Prostate gland (tissue), 2 donors: ENCODE measurements around the gene URGCP.

ENCODE experiments used
- POLR2A ChIP-seq: fragments of 450-650 bp; IDR thresholded peaks from one replicate; pipeline ENCODE4 v1.6.1; 2016; ENCODE audit warnings: antibody characterized with exemption, mild to moderate bottlenecking
- POLR2AphosphoS5 ChIP-seq: sonication (generic); formaldehyde crosslinking; IDR thresholded peaks from one replicate; pipeline ENCODE4 v1.6.1; 2017; ENCODE audit warnings: antibody characterized with exemption
- TF ChIP-seq, protein P1 (sequence below), 4 experiments: fragments of 200-600 bp in 2 of 4; fragments of 450-650 bp in 2 of 4; sonication (generic) in 2 of 4; IDR thresholded peaks; 1 replicate in 3 of 4; 2 replicates in 1 of 4; pipeline ENCODE4 v1.5.1; 2016 to 2019; ENCODE audit warnings: antibody characterized with exemption in 4 of 4, mild to moderate bottlenecking in 2 of 4, moderate library complexity in 2 of 4

GRCh38 chr7:43868181-43868580, 38.2 kb downstream of the URGCP start:
- TF ChIP-seq POLR2AphosphoS5 (no peak), POLR2A (no peak)
- TF ChIP-seq, protein P1, sequence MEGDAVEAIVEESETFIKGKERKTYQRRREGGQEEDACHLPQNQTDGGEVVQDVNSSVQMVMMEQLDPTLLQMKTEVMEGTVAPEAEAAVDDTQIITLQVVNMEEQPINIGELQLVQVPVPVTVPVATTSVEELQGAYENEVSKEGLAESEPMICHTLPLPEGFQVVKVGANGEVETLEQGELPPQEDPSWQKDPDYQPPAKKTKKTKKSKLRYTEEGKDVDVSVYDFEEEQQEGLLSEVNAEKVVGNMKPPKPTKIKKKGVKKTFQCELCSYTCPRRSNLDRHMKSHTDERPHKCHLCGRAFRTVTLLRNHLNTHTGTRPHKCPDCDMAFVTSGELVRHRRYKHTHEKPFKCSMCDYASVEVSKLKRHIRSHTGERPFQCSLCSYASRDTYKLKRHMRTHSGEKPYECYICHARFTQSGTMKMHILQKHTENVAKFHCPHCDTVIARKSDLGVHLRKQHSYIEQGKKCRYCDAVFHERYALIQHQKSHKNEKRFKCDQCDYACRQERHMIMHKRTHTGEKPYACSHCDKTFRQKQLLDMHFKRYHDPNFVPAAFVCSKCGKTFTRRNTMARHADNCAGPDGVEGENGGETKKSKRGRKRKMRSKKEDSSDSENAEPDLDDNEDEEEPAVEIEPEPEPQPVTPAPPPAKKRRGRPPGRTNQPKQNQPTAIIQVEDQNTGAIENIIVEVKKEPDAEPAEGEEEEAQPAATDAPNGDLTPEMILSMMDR (IDR thresholded peaks at IDR 0.05) = no peak
